Brain microvascular endothelial cell (primary cell): ENCODE data around the gene VPS18.

Experiments
- DNase-seq: peaks from one replicate; pipeline ENCODE4 v3.0.0-alpha.2; 2020
- H3K27ac ChIP-seq: fragments of 250-450 bp; sonication (Bioruptor Pico); 2 replicates; pipeline ENCODE4 v1.5.1; 2020; ENCODE audit warnings: mild to moderate bottlenecking, moderate library complexity
- H3K27me3 ChIP-seq: fragments of 250-450 bp; sonication (Bioruptor Pico); replicated peaks from 2 replicates; pipeline ENCODE4 v1.5.1; 2020; ENCODE audit warnings: mild to moderate bottlenecking
- H3K36me3 ChIP-seq: fragments of 250-450 bp; sonication (Bioruptor Pico); replicated peaks from 2 replicates; pipeline ENCODE4 v1.5.1; 2020; ENCODE audit warnings: mild to moderate bottlenecking
- H3K4me3 ChIP-seq: 2 replicates; pipeline ENCODE4 v1.5.1; 2011; ENCODE audit warnings: low read depth, mild to moderate bottlenecking, control low read depth, low read length, moderate library complexity
- CTCF ChIP-seq: IDR thresholded peaks from 2 replicates; pipeline ENCODE4 v1.5.1; 2011; ENCODE audit warnings: low read depth, mild to moderate bottlenecking, moderate library complexity, low read length, control low read depth, inconsistent platforms; ENCODE audit errors: missing control alignments
- in situ Hi-C: cut with HindIII; loops from 2 replicates; pipeline ENCODE4 v1.10.0; 2017; ENCODE audit warnings: low sequenced_read_pairs, low pct_ligation_motif_present

The VPS18 gene

GRCh38 chr15:40925495-40925862 is 31.2 kb downstream of the VPS18 start:
- Histone ChIP-seq H3K4me3 (no peak overlapping the region), H3K27ac (no peak overlapping the region), H3K36me3 (no peaks in the 10 kb centered on the region), H3K27me3 (peaks cover 40% of the 10 kb centered on the region)
- in situ Hi-C loops, result no loop called here
- no peak for DNase-seq
- TF ChIP-seq CTCF, result no peak

GRCh38 chr15:40925863-40926658 is 31.8 kb downstream of the VPS18 start:
- H3K4me3 ChIP-seq, result peak overlapping the region; percentile 22
- no peak overlapping the region for H3K27ac ChIP-seq
- no peaks in the 10 kb centered on the region for H3K36me3 ChIP-seq
- in situ Hi-C loops, result no loop called here
- no peak for DNase-seq
- H3K27me3 ChIP-seq, result peaks cover 40% of the 10 kb centered on the region
- TF ChIP-seq CTCF, result no peak

- no peak overlapping the region for H3K4me3 ChIP-seq
- in situ Hi-C loops, result no loop called here
- H3K27ac ChIP-seq, result no peak overlapping the region
- peaks cover 40% of the 10 kb centered on the region for H3K27me3 ChIP-seq
- no peaks in the 10 kb centered on the region for H3K36me3 ChIP-seq
- DNase-seq, result no peak
- TF ChIP-seq CTCF, result no peak
Measured at GRCh38 chr15:40926659-40927494, 32.6 kb downstream of the VPS18 start.

- no peak for TF ChIP-seq CTCF
- peaks cover 40% of the 10 kb centered on the region for H3K27me3 ChIP-seq
- in situ Hi-C loops, result no loop called here
- no peak overlapping the region for H3K4me3 ChIP-seq
- H3K27ac ChIP-seq, result no peak overlapping the region
- DNase-seq, result no peak
- H3K36me3 ChIP-seq, result no peaks in the 10 kb centered on the region
Measured at GRCh38 chr15:40927495-40927872, 33.2 kb downstream of the VPS18 start.

GRCh38 chr15:40927873-40928806 is 33.9 kb downstream of the VPS18 start:
- no peak for DNase-seq
- no peak overlapping the region for H3K27ac ChIP-seq
- peaks cover 40% of the 10 kb centered on the region for H3K27me3 ChIP-seq
- no peak for TF ChIP-seq CTCF
- H3K36me3 ChIP-seq, result no peaks in the 10 kb centered on the region
- no peak overlapping the region for H3K4me3 ChIP-seq
- in situ Hi-C loops, result no loop called here
